Fibroblast of villous mesenchyme (primary cell): ENCODE results near the gene SLC35A3. TPM values are rescaled to one million over a fixed set of nuclear protein-coding genes. Genes with fewer than 3 reads are reported as not detected.
"Not testable (repeated sequence)": the region's sequence is repeated elsewhere in the genome, so short reads cannot be mapped to it uniquely, and the experiment has no call there.

Source experiments
- DNase-seq: peaks from one replicate; pipeline ENCODE4 v3.0.0-alpha.2; 2010; ENCODE audit warnings: low read depth
- H3K4me3 ChIP-seq: 2 replicates; pipeline ENCODE4 v1.5.1; 2011; ENCODE audit warnings: low read depth, mild to moderate bottlenecking, low read length
- CTCF ChIP-seq: IDR thresholded peaks from 2 replicates; pipeline ENCODE4 v1.5.1; 2012; ENCODE audit warnings: low read depth, mild to moderate bottlenecking, low read length; ENCODE audit not compliant: insufficient read depth
- total RNA-seq: library from RNA; depleted of rRNA; stranded (reverse); fragments of >200 nt; gene quantifications from 2 replicates; pipeline ENCODE4 v1.2.3, GENCODE V29; 2012

SLC35A3 gene
- total RNA-seq, 1 donor, result 28.1 TPM

GRCh38 chr1:99975529-99975928 lies 5.7 kb downstream of the SLC35A3 start:
- no peak overlapping the region for H3K4me3 ChIP-seq
- no peak for DNase-seq
- no peak for TF ChIP-seq CTCF

DNA sequence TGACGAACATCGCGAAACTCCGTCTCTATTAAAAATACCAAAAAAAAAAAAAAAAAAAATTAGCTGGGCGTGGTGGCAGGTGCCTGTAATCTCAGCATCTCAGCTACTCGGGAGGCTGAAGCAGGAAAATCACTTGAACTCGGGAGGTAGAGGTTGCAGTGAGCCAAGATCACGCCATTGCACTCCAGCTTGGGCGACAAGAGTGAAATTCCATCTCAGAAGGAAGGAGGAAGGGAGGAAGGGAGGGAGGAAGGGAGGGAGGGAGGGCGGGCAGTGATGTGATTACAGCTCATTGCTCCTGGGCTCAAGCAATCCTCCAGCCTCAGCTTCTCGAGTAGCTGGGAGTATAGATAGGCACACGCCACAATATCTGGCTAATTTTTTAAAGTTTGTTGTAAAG lies 7.5 kb downstream of the SLC35A3 start:
- DNase-seq, H3K4me3 ChIP-seq: not testable (repeated sequence)

DNA sequence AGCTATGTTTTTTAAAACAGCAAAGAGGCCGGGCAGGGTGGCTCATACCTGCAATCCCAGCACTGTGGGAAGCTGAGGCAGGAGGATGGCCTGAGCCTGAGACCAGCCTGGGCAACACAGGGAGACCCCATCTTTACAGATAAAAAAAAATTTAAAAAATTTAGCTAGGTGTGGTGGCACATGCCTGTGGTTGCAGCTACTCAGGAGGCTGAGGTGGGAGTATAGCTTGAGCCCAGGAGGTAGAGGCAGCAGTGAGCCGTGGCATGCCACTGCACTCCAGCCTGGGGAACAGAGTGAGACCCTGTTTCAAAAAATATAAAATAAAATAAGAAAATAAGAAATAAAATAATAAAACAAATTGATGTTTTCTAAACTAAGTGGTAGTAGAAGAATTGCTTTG lies 8.4 kb downstream of the SLC35A3 start:
- DNase-seq, result no peak
- no peak for TF ChIP-seq CTCF
- no peak overlapping the region for H3K4me3 ChIP-seq

- H3K4me3 ChIP-seq, result no peak overlapping the region
- no peak for DNase-seq
- no peak for TF ChIP-seq CTCF
Measured at GRCh38 chr1:99979091-99979490, 9.3 kb downstream of the SLC35A3 start.

GRCh38 chr1:99980928-99981327 lies 11.1 kb downstream of the SLC35A3 start:
- DNase-seq, result no peak
- H3K4me3 ChIP-seq, result no peak overlapping the region
- no peak for TF ChIP-seq CTCF

GRCh38 chr1:99986656-99987225 lies 16.9 kb downstream of the SLC35A3 start:
- no peak for DNase-seq
- H3K4me3 ChIP-seq, result no peak overlapping the region

GRCh38 chr1:99988210-99988765 lies 18.5 kb downstream of the SLC35A3 start:
- no peak overlapping the region for H3K4me3 ChIP-seq
- DNase-seq, result no peak
- no peak for TF ChIP-seq CTCF

More at GRCh38 chr1:99986656-99987225, 16.9 kb downstream of the SLC35A3 start:
- TF ChIP-seq CTCF, result no peak
